Omental fat pad (tissue), 4 donors: ENCODE measurements around the gene DNAI2. TPM values are rescaled to one million over a fixed set of nuclear protein-coding genes. Genes with fewer than 3 reads are reported as not detected.
A peak's percentile ranks its signal among the peaks of the same experiment; 100 is the strongest.

Experiments used
- ATAC-seq: fragments of 150-250 bp; one replicate; pipeline ENCODE4 v1.9.1; 2016; ENCODE audit warnings: mild to moderate bottlenecking, moderate library complexity; ENCODE audit not compliant: low FRiP score
- DNase-seq: peaks from one replicate; pipeline ENCODE4 v3.0.0-alpha.2; 2019; ENCODE audit warnings: low spot score
- total RNA-seq, 4 donors: library from RNA; depleted of rRNA; stranded (reverse); fragments of >200 nt; gene quantifications; one replicate each; pipeline ENCODE4 v1.1.0, GENCODE V29; 2016
- TF ChIP-seq, protein P1 (sequence below), 3 donors: fragments of 450-650 bp; IDR thresholded peaks; one replicate each; pipeline ENCODE4 v1.5.1; 2016 to 2017; ENCODE audit warnings: antibody characterized with exemption in 3 of 3, mild to moderate bottlenecking in 3 of 3, moderate library complexity in 2 of 3

Gene DNAI2
- total RNA-seq, 4 donors from 2014 or later = not detected

DNA sequence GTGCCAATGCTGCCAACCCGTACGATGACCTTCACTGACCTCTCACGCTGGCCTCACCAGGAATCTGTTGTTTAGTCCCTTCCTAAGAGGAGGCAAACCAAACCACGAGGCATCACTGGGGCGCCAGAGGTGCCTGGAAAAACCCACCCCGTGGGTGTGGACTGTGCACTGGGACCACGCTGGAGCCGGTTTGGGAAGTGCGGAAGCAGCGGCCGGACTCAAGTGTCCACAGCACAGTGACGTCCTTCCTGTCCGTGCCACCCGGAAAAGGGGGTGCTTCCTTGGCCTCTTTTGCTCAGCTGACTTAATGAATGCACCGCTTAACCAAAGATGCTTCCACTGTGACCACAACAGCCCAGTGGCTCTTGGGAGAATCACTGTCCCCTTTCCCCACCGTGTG lies 43.0 kb downstream of the DNAI2 start:
- DNase-seq (no peak), ATAC-seq (no peak)
- TF ChIP-seq, protein P1, sequence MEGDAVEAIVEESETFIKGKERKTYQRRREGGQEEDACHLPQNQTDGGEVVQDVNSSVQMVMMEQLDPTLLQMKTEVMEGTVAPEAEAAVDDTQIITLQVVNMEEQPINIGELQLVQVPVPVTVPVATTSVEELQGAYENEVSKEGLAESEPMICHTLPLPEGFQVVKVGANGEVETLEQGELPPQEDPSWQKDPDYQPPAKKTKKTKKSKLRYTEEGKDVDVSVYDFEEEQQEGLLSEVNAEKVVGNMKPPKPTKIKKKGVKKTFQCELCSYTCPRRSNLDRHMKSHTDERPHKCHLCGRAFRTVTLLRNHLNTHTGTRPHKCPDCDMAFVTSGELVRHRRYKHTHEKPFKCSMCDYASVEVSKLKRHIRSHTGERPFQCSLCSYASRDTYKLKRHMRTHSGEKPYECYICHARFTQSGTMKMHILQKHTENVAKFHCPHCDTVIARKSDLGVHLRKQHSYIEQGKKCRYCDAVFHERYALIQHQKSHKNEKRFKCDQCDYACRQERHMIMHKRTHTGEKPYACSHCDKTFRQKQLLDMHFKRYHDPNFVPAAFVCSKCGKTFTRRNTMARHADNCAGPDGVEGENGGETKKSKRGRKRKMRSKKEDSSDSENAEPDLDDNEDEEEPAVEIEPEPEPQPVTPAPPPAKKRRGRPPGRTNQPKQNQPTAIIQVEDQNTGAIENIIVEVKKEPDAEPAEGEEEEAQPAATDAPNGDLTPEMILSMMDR (IDR thresholded peaks at IDR 0.05) = no peak

DNA sequence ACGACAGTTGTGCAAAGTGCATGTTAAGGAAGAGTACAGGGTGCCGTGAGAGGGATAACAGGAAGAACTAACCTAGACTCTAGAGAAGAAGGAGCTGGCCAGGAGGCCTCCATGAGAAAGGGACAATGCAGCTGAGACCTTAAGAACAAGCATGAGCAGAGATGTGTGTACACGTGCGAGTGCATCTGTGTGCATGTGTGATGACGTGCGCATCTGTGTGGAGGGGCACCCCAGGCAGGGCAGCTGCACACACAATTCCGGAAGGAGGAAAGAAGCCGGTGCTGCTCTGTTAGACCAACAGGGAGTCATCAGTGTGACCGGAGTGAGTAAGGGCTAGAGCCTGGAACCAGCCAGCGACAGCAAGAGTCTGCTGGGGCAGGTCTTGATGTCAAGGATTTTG lies 44.4 kb downstream of the DNAI2 start:
- TF ChIP-seq, protein P1 (IDR thresholded peaks at IDR 0.05) = no peak
- ATAC-seq (no peak), DNase-seq (no peak)

DNA sequence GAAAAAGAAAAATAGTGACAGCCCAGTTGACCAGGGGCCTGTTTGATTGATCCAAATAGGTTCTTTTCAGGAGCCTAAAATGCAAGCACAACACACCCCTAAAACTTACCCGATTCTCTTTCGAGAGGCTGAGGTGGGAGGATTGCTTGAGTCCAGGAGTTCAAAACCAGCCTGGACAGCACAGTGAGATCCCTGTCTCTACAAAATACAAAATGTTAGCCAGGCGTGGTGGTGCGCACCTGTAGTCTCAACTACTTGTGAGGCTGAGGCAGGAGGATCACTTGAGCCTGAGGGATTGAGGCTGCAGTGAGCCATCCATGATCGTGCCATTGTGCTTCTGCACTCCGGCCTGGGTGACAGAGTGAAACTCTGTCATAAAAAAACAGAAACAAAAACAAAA lies 50.5 kb downstream of the DNAI2 start:
- ATAC-seq (no peak), DNase-seq (no peak)
- TF ChIP-seq, protein P1 (IDR thresholded peaks at IDR 0.05) = no peak

DNA sequence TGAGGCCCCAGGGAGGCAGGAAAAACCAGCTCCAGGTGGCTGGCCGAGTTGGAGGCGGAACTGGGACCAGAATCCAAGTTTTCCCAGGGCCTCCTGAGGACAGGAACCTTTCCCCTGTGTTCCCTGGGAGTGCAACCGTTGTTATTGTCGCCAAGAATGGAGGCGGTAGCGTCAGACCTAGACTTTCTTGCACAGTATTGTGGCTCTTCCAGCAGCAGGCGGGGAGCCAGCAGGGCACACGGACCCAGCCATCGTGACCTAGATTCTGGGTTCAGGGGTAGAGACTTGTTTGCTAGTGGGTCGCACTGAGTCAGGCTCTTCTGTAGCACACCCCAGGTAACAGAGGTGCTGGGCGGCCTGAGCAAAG lies 51.3 kb downstream of the DNAI2 start:
- DNase-seq = no peak
- TF ChIP-seq, protein P1 (IDR thresholded peaks at IDR 0.05) = no peak
- peak; percentile 29 for ATAC-seq

DNA sequence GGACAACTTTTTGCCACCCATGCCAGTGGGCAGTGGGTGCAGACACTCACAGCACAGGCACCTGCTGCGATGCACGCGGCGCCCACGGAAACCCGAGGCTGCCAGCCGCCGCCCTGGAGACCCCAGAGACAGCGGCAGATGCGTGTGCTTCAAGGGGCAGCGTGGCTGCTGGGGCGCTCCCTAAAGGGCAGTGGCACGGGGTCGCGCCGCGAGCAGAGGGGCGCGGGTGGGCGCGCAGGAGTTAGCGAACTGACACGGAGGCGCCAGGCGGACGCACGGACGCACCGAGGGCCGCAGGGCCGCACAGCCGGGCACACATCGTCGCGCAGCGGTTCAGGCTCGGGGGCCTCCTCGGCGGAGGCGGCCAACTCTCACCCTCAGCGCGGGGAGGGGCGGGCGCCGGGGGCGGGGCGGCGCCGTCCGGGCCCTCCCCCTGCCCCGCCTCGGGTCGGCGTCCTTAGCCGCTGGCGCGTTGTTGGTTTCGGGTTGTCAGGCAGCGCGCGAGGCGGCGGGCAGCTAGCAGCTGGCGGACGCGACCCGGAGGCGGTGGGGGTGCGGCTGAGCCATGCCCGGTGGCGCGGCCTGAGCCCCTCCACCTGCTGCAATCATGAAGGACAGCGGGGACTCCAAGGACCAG lies 51.8 kb downstream of the DNAI2 start, which contains the start of gene KIF19:
TSS of gene KIF19 (plus strand) at position 484 of the 637 bp plus-strand sequence. CDS start at position 608, 124 bp downstream.
- TF ChIP-seq, protein P1 (IDR thresholded peaks at IDR 0.05) = no peak
- peak; percentile 30 for ATAC-seq
- no peak for DNase-seq

DNA sequence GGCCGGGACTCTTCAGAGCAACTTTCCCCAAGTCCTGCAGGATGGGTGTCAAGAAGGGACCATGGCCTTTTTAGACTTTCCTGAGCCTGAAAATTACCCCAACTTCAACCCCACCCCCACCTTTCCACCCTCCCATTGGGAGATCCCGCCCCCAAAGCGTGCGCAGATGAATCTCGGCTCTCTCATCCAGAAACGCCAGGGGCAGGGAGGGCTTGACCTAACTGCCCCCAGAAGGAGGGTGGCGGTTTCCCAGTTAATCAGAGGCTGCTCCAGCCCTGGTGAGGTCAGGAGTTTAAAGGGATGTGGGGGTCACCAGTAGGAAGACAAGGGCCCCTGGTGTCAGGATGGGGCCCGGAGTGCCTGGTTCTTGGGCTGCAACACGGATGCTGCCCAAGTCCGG lies 52.5 kb downstream of the DNAI2 start:
- ATAC-seq (no peak), DNase-seq (no peak)
- TF ChIP-seq, protein P1 (IDR thresholded peaks at IDR 0.05) = no peak

DNA sequence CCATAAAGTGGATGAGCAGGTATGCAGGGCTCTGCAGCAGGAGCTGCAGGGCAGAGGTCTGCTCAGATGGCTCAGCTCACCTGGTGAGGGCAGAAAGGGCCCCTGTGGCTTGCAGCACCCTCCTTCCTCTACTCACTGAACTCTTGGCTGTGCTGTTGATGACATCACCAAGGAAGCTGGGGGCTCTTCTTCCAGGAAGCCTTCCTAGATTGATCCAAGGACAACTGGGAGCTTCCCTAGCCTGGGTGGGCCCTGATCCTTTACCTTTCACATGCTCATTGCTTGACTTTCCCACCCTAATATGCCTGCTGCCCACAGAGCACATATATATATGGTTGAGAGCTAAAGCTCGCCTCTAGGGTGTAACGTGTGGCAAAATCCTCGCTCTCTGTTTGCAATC lies 54.5 kb downstream of the DNAI2 start:
- TF ChIP-seq, protein P1 (IDR thresholded peaks at IDR 0.05) = no peak
- DNase-seq (no peak), ATAC-seq (no peak)
